Caco-2 (cell line): ENCODE measurements around the gene PXN. TPM values are rescaled to one million over a fixed set of nuclear protein-coding genes. Genes with fewer than 3 reads are reported as not detected.

Experiments
- BruUV-seq: library from RNA; stranded (reverse); fragments of 400-500 nt; replicated peaks from 2 replicates; lab custom pipeline; 2021; lab: Mats Ljungman, UMichigan
- CTCF ChIA-PET: fragments of 300-600 bp; sonication (Branson Sonifier 250); formaldehyde crosslinking; loops from one replicate; lab custom pipeline; 2022; ENCODE audit warnings: antibody characterized with exemption; lab: Charles Lee
- POLR2A ChIA-PET: fragments of 300-600 bp; sonication (Branson Sonifier 250); formaldehyde crosslinking; loops from one replicate; lab custom pipeline; 2022; ENCODE audit warnings: antibody characterized with exemption; lab: Charles Lee
- DNase-seq, 2 experiments: peaks; one replicate each; pipeline versions ENCODE4 v3.0.0 to v3.0.0-alpha.2; 2020 to 2022
- H3K27me3 ChIP-seq: replicated peaks from 2 replicates; pipeline ENCODE4 v1.6.0; 2011; ENCODE audit warnings: low read length; ENCODE audit not compliant: control insufficient read depth, insufficient read depth
- H3K36me3 ChIP-seq: 2 replicates; pipeline ENCODE4 v1.5.1; 2011; ENCODE audit warnings: low read length; ENCODE audit not compliant: control insufficient read depth, insufficient read depth
- H3K4me1 ChIP-seq: fragments of 250-450 bp; sonication (Bioruptor Pico); 2 replicates; pipeline ENCODE4 v1.5.1; 2020; ENCODE audit warnings: mild to moderate bottlenecking
- H3K4me3 ChIP-seq: 2 replicates; pipeline ENCODE4 v1.5.1; 2011; ENCODE audit warnings: low read depth, mild to moderate bottlenecking, control low read depth, low read length
- H3K9me3 ChIP-seq: fragments of 250-450 bp; sonication (Bioruptor Pico); 2 replicates; pipeline ENCODE4 v1.5.1; 2020; ENCODE audit warnings: mild to moderate bottlenecking, moderate library complexity
- H3K27ac Mint-ChIP-seq: one replicate; pipeline ENCODE4 v1.8.0; 2022; ENCODE audit warnings: mixed read lengths; ENCODE audit not compliant: unreplicated experiment
- H3K27me3 Mint-ChIP-seq: one replicate; pipeline ENCODE4 v1.8.0; 2022; ENCODE audit warnings: mixed read lengths; ENCODE audit not compliant: insufficient read depth, unreplicated experiment
- H3K36me3 Mint-ChIP-seq: one replicate; pipeline ENCODE4 v1.8.0; 2022; ENCODE audit warnings: mild to moderate bottlenecking, mixed read lengths; ENCODE audit not compliant: insufficient read depth, unreplicated experiment
- H3K4me1 Mint-ChIP-seq: one replicate; pipeline ENCODE4 v1.8.0; 2022; ENCODE audit warnings: low read depth, mixed read lengths; ENCODE audit not compliant: unreplicated experiment
- H3K4me3 Mint-ChIP-seq: one replicate; pipeline ENCODE4 v1.8.0; 2022; ENCODE audit warnings: mild to moderate bottlenecking, moderate library complexity, mixed read lengths; ENCODE audit not compliant: unreplicated experiment
- H3K9me3 Mint-ChIP-seq: one replicate; pipeline ENCODE4 v1.8.0; 2022; ENCODE audit warnings: mixed read lengths; ENCODE audit not compliant: unreplicated experiment
- CTCF ChIP-seq, 2 experiments: fragments of 200-600 bp in 1 of 2; IDR thresholded peaks; 1 replicate in 1 of 2; 2 replicates in 1 of 2; pipeline versions ENCODE4 v1.5.1 to v1.8.0; 2011 to 2022; ENCODE audit warnings: antibody characterized with exemption in 1 of 2, control low read depth in 1 of 2, inconsistent platforms in 1 of 2, low read depth in 1 of 2, low read length in 1 of 2, mild to moderate bottlenecking in 1 of 2, moderate library complexity in 1 of 2; ENCODE audit not compliant: insufficient read depth in 1 of 2, severe bottlenecking in 1 of 2, unreplicated experiment in 1 of 2
- intact Hi-C: fragments of 100-400 bp; cut with micrococcal nuclease; formaldehyde crosslinking; loops from one replicate; pipeline ENCODE4 v1.10.0; 2022; ENCODE audit not compliant: unreplicated experiment
- total RNA-seq: library from RNA; stranded (reverse); gene quantifications from 2 replicates; pipeline ENCODE4 v1.2.3, GENCODE V29; 2022

Gene PXN
- total RNA-seq, 1 experiment from 2014 or later: 150 TPM

- ChIA-PET POLR2A (no interaction called here), CTCF (no interaction called here)
- TF ChIP-seq CTCF (IDR thresholded peaks at IDR 0.05; ENCODE audit: insufficient read depth in 1 of 2, low read depth in 1 of 2, low read length in 1 of 2, severe bottlenecking in 1 of 2, unreplicated experiment in 1 of 2): no peak
These were observed 94.9 kb downstream of the PXN start for GRCh38 chr12:120170631-120171030.

GRCh38 chr12:120169946-120170345 lies 95.6 kb downstream of the PXN start:
- CTCF ChIA-PET: interaction anchor here (1.3 kb wide), 1 partner anchor 148 kb away, joined by 3 read pairs; no protein-coding TSS in a partner anchor
- H3K9me3 ChIP-seq: no peaks in the 10 kb centered on the region
- Mint-ChIP-seq H3K9me3 (no peaks in the 10 kb centered on the region), H3K36me3 (peaks cover 79% of the 10 kb centered on the region), H3K27ac (no peak overlapping the region), H3K4me1 (peaks cover 14% of the 10 kb centered on the region), H3K27me3 (no peaks in the 10 kb centered on the region), H3K4me3 (no peak overlapping the region)
- peaks cover 16% of the 10 kb centered on the region for H3K4me1 ChIP-seq
- DNase-seq: no peak
- intact Hi-C loops: no loop called here
- H3K4me3 ChIP-seq: no peak overlapping the region
- no peaks in the 10 kb centered on the region for H3K27me3 ChIP-seq
- H3K36me3 ChIP-seq: peaks cover 10% of the 10 kb centered on the region
- no peak for TF ChIP-seq CTCF (IDR thresholded peaks at IDR 0.05; ENCODE audit: insufficient read depth in 1 of 2, low read depth in 1 of 2, low read length in 1 of 2, severe bottlenecking in 1 of 2, unreplicated experiment in 1 of 2)
- POLR2A ChIA-PET: no interaction called here
- no TSS peak for BruUV-seq

More at GRCh38 chr12:120170631-120171030, 94.9 kb downstream of the PXN start:
- DNase-seq: no peak
- Histone ChIP-seq H3K4me3 (no peak overlapping the region), H3K9me3 (no peaks in the 10 kb centered on the region), H3K27me3 (no peaks in the 10 kb centered on the region), H3K36me3 (peaks cover 8% of the 10 kb centered on the region), H3K4me1 (peaks cover 16% of the 10 kb centered on the region)
- Mint-ChIP-seq H3K9me3 (no peaks in the 10 kb centered on the region), H3K4me3 (no peak overlapping the region), H3K36me3 (peaks cover 86% of the 10 kb centered on the region), H3K27me3 (no peaks in the 10 kb centered on the region), H3K4me1 (peaks cover 14% of the 10 kb centered on the region), H3K27ac (no peak overlapping the region)
- intact Hi-C loops: no loop called here
- no TSS peak for BruUV-seq

DNA sequence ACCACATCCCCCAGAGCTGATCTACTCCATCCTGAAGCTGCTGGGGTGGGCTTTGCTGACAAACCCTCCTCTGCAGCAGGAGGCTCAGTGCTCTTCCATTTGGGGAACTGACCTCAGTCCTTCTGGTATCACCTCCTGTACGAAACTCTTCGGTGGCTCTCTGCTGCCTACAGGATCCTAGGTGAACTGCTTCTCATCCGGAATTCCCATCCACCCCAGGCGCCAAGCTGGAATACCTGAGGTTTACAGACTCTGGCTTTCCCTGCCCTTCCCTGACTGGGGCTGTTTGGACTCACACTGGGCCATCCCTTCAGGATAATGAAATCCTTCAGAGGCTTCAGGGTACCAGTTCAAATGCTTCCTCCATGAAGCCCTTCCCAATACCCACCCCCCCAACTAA lies 97.2 kb downstream of the PXN start:
- TF ChIP-seq CTCF (IDR thresholded peaks at IDR 0.05; ENCODE audit: insufficient read depth in 1 of 2, low read depth in 1 of 2, low read length in 1 of 2, severe bottlenecking in 1 of 2, unreplicated experiment in 1 of 2): no peak
- BruUV-seq: no TSS peak
- Histone ChIP-seq H3K27me3 (no peaks in the 10 kb centered on the region), H3K36me3 (peaks cover 7% of the 10 kb centered on the region), H3K4me3 (no peak overlapping the region), H3K9me3 (no peaks in the 10 kb centered on the region), H3K4me1 (peaks cover 14% of the 10 kb centered on the region)
- Mint-ChIP-seq H3K4me3 (peak overlapping the region; percentile 30), H3K9me3 (no peaks in the 10 kb centered on the region), H3K27me3 (no peaks in the 10 kb centered on the region), H3K27ac (no peak overlapping the region), H3K4me1 (peaks cover 3% of the 10 kb centered on the region), H3K36me3 (peaks cover 74% of the 10 kb centered on the region)
- ChIA-PET CTCF (interaction anchor here (1.0 kb wide), 1 partner anchor 33 kb away, joined by 4 read pairs; the partner anchor contains the start of gene RPLP0), POLR2A (interaction anchor here (0.6 kb wide), 1 partner anchor 58 kb away, joined by 5 read pairs; no protein-coding TSS in a partner anchor)
- DNase-seq: no peak
- intact Hi-C loops: no loop called here
